ENCODE measurements around the gene DMRTA1.
"Not testable (repeated sequence)": the region's sequence is repeated elsewhere in the genome, so short reads cannot be mapped to it uniquely, and the experiment has no call there.

Gene DMRTA1

GRCh38 chr9:22446589-22446949 lies at the start of gene DMRTA1:
TSS of gene DMRTA1 (plus strand) at chr9:22446824. CDS start at chr9:22447066, 242 bp downstream.
- peak; percentile 56 for DNase-seq

GRCh38 chr9:22401671-22402070 lies 45.0 kb upstream of the DMRTA1 start:
- no peak for DNase-seq

- no peak for DNase-seq
Observed at GRCh38 chr9:22405869-22406659, 40.6 kb upstream of the DMRTA1 start.

GRCh38 chr9:22413884-22414283 lies 32.7 kb upstream of the DMRTA1 start:
- DNase-seq: no peak

GRCh38 chr9:22415941-22416691 lies 30.5 kb upstream of the DMRTA1 start:
- no peak for DNase-seq

- no peak for DNase-seq
Observed at GRCh38 chr9:22416692-22417060, 29.9 kb upstream of the DMRTA1 start.

- DNase-seq: no peak
Observed at GRCh38 chr9:22423566-22423965, 23.1 kb upstream of the DMRTA1 start.

GRCh38 chr9:22424616-22425015 lies 22.0 kb upstream of the DMRTA1 start:
- DNase-seq: no peak

- no peak for DNase-seq
Observed at GRCh38 chr9:22425551-22425950, 21.1 kb upstream of the DMRTA1 start.

- no peak for DNase-seq
Observed at GRCh38 chr9:22427226-22427880, 19.3 kb upstream of the DMRTA1 start.

- no peak for DNase-seq
Observed at GRCh38 chr9:22433691-22434090, 12.9 kb upstream of the DMRTA1 start.

- DNase-seq: not testable (repeated sequence)
Observed at GRCh38 chr9:22435252-22435651, 11.4 kb upstream of the DMRTA1 start.

- DNase-seq: not testable (repeated sequence)
Observed at GRCh38 chr9:22437461-22438067, 9.1 kb upstream of the DMRTA1 start.

GRCh38 chr9:22440841-22441240 lies 5.8 kb upstream of the DMRTA1 start:
- no peak for DNase-seq

GRCh38 chr9:22446950-22447617 lies 460 bp downstream of the DMRTA1 start:
- DNase-seq: peak; percentile 65

- no peak for DNase-seq
Observed at GRCh38 chr9:22447618-22448305, 1.1 kb downstream of the DMRTA1 start.

- DNase-seq: no peak
Observed at GRCh38 chr9:22449719-22450118, 3.1 kb downstream of the DMRTA1 start.

GRCh38 chr9:22452415-22453010 lies 5.9 kb downstream of the DMRTA1 start:
- peak; percentile 58 for DNase-seq

- DNase-seq: no peak
Observed at GRCh38 chr9:22454016-22454415, 7.4 kb downstream of the DMRTA1 start.

- no peak for DNase-seq
Observed at GRCh38 chr9:22455181-22455580, 8.6 kb downstream of the DMRTA1 start.

GRCh38 chr9:22457448-22457847 lies 10.8 kb downstream of the DMRTA1 start:
- no peak for DNase-seq

- DNase-seq: no peak
Observed at GRCh38 chr9:22463205-22463604, 16.6 kb downstream of the DMRTA1 start.

All from activated CD8-positive, alpha-beta memory T cell treated with anti-CD3 and anti-CD28 coated beads, Interleukin-2, amount 50 U/mL, for 48 hours (primary cell).